Progenitor cell of endocrine pancreas (in vitro differentiated cells): Measurements from ENCODE around the gene DNAH8. TPM values are rescaled to one million over a fixed set of nuclear protein-coding genes. Genes with fewer than 3 reads are reported as not detected.

Source experiments
- DNase-seq: peaks from one replicate; pipeline ENCODE4 v3.0.0; 2021; ENCODE audit warnings: low spot score; ENCODE audit not compliant: unreplicated experiment
- H3K27ac Mint-ChIP-seq: 2 replicates; pipeline ENCODE4 v1.8.0; 2021; ENCODE audit warnings: mild to moderate bottlenecking, moderate library complexity, mixed read lengths
- H3K27me3 Mint-ChIP-seq: 2 replicates; pipeline ENCODE4 v1.8.0; 2021; ENCODE audit warnings: mixed read lengths
- H3K36me3 Mint-ChIP-seq: 2 replicates; pipeline ENCODE4 v1.8.0; 2022; ENCODE audit warnings: mixed read lengths; ENCODE audit not compliant: insufficient read depth
- H3K4me1 Mint-ChIP-seq: 2 replicates; pipeline ENCODE4 v1.8.0; 2021; ENCODE audit warnings: low read depth, mixed read lengths
- H3K4me3 Mint-ChIP-seq: 2 replicates; pipeline ENCODE4 v1.8.0; 2021; ENCODE audit warnings: low read depth, mild to moderate bottlenecking, moderate library complexity, mixed read lengths
- H3K9me3 Mint-ChIP-seq: 2 replicates; pipeline ENCODE4 v1.8.0; 2021; ENCODE audit warnings: low read depth, mixed read lengths
- total RNA-seq: library from RNA; stranded (reverse); gene quantifications from 2 replicates; pipeline ENCODE4 v1.2.1, GENCODE V29; 2021
- TF ChIP-seq, protein P1 (sequence below): fragments of 200-600 bp; sonication (generic); IDR thresholded peaks from one replicate; pipeline ENCODE4 v1.5.0; 2021; ENCODE audit warnings: antibody characterized with exemption, mild to moderate bottlenecking; ENCODE audit not compliant: unreplicated experiment

Gene DNAH8
- total RNA-seq, 1 donor from 2014 or later = 0.12 TPM

DNA sequence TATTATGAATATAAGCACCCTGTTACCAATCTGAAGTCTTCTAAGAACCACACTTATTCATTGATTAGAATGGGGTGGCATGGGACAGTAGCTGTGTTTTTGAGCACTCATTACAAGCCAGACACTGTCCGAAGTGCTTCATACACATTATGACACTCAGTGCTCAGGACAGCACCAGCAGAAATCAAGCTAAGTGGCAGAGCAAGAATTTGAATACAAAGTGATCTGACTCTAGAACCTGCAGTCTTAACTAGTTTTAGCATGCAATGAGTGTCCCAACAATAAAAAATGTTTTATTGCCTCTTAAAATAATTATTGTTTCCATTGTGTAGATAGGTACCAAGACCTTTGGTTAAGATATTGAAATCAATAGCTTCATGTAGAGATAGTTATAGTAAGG lies 294.4 kb downstream of the DNAH8 start:
- Mint-ChIP-seq H3K36me3 (peaks cover 2% of the 10 kb centered on the region), H3K27ac (no peak overlapping the region), H3K9me3 (peaks cover 8% of the 10 kb centered on the region), H3K27me3 (no peaks in the 10 kb centered on the region), H3K4me1 (peaks cover 37% of the 10 kb centered on the region), H3K4me3 (no peak overlapping the region)
- no peak for DNase-seq
- TF ChIP-seq, protein P1, sequence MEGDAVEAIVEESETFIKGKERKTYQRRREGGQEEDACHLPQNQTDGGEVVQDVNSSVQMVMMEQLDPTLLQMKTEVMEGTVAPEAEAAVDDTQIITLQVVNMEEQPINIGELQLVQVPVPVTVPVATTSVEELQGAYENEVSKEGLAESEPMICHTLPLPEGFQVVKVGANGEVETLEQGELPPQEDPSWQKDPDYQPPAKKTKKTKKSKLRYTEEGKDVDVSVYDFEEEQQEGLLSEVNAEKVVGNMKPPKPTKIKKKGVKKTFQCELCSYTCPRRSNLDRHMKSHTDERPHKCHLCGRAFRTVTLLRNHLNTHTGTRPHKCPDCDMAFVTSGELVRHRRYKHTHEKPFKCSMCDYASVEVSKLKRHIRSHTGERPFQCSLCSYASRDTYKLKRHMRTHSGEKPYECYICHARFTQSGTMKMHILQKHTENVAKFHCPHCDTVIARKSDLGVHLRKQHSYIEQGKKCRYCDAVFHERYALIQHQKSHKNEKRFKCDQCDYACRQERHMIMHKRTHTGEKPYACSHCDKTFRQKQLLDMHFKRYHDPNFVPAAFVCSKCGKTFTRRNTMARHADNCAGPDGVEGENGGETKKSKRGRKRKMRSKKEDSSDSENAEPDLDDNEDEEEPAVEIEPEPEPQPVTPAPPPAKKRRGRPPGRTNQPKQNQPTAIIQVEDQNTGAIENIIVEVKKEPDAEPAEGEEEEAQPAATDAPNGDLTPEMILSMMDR = no peak

DNA sequence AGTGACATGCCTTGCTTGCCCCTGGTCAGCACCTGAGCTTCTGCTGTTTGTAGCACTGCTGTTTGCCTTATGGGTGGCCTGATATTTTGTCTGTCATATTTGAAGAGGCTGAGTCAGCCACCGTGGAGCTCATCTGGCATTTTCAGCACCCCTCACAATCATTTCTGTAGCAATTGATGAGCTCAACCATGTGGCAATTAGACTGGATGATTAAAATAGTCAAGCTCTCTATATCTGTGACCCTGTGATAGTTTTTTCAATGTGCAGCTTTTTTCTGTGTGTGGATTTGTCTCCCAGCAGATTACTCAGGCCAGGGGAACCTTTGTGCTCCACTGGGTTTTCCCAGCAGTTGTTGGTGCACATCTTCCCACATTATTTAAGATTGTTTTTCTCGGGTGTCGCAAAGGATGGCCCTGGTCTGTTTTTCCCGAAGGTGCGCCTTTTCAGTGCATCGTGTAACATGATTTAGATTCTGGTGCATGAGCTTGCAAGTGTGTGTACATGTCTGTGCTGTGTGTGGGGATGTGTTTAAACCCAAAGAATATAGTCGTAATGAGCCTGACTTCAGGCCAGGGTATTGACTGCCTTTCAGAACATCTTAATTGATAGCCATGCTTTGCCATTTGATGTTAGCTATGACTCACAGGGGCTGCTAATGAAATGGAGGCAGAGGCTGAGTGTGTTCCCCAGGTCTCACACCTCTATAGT lies 301.9 kb downstream of the DNAH8 start:
- no peak for DNase-seq
- peaks cover 2% of the 10 kb centered on the region for H3K36me3 Mint-ChIP-seq
- no peaks in the 10 kb centered on the region for H3K27me3 Mint-ChIP-seq

DNA sequence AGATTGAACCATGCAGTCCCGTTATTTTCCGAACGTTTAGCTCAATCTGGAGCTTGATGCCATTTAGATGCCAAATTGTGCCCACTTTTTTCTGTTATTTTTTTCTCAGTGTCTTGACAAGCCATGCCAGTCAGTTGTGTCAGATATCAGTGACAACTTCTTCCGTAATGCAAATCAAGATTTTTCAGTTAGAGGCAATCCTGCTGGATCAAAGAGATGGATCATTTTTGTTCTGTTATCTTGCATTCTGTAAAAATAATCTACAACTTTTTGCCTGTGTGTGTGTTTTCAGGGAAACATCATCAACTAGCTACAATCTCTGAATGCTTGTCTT lies 302.4 kb downstream of the DNAH8 start:
- Mint-ChIP-seq H3K36me3 (peaks cover 2% of the 10 kb centered on the region), H3K27ac (no peak overlapping the region)
- no peak for DNase-seq

More for the DNA sequence above, 301.9 kb downstream of the DNAH8 start:
- Mint-ChIP-seq H3K27ac (no peak overlapping the region), H3K4me3 (no peak overlapping the region), H3K4me1 (peaks cover 6% of the 10 kb centered on the region), H3K9me3 (peaks cover 3% of the 10 kb centered on the region)
- TF ChIP-seq, protein P1 = no peak

DNA sequence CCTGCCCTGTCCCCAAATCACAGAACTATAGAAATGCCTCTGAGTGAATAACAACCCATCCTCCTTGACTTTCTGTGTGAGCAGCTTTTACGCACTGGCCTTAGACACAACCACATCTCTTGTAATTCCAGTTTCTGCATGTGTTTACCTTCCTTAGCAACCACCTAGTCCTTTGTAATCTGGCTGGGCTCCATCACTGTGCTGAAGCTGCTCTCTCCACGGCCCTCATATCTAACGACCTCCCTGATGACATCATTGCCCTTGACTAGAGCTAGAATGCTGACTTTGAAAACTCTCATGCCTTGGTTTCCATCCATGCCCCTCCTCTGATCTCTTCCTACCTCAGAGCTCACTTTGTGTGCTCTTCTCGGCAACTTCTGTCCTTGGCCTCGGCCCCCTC lies 303.0 kb downstream of the DNAH8 start:
- Mint-ChIP-seq H3K4me3 (no peak overlapping the region), H3K27me3 (no peaks in the 10 kb centered on the region), H3K36me3 (peaks cover 2% of the 10 kb centered on the region), H3K9me3 (peaks cover 3% of the 10 kb centered on the region), H3K27ac (no peak overlapping the region), H3K4me1 (peaks cover 5% of the 10 kb centered on the region)
- TF ChIP-seq, protein P1 = no peak
- DNase-seq = no peak

More for the DNA sequence above, 302.4 kb downstream of the DNAH8 start:
- TF ChIP-seq, protein P1 = no peak
- Mint-ChIP-seq H3K4me3 (no peak overlapping the region), H3K27me3 (no peaks in the 10 kb centered on the region), H3K9me3 (peaks cover 3% of the 10 kb centered on the region), H3K4me1 (peaks cover 5% of the 10 kb centered on the region)

DNA sequence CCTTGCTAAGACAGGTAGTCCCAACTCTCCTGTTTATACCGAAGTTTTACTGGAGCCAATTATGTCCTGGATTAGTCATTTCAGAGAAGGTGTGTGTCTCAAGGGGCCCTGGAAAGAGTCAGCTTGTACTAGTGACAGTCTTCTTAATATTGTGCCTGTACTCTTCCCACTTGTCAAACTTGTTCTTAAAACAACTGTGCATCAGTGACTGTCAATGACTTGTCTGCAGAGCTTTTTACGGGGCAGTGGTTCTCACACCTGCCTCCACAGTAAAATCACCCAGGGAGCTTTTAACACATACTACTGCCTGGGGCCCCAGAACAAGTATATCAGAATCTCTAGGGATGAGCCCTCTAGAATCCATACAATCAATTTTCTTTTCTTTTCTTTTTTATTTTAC lies 305.0 kb downstream of the DNAH8 start:
- Mint-ChIP-seq H3K27me3 (no peaks in the 10 kb centered on the region), H3K36me3 (no peaks in the 10 kb centered on the region), H3K4me1 (peaks cover 5% of the 10 kb centered on the region), H3K27ac (no peak overlapping the region), H3K9me3 (no peaks in the 10 kb centered on the region), H3K4me3 (no peak overlapping the region)
- no peak for DNase-seq
- TF ChIP-seq, protein P1 = no peak
